Ishikawa (cell line): ENCODE results near the gene KLF9.

ENCODE experiments used
- CEBPB ChIP-seq: IDR thresholded peaks from 2 replicates; pipeline ENCODE4 v1.6.1; 2012
- CREB1 ChIP-seq: IDR thresholded peaks from 2 replicates; pipeline ENCODE4 v1.6.1; 2012; ENCODE audit warnings: low read depth
- EGR1 ChIP-seq: IDR thresholded peaks from 2 replicates; pipeline ENCODE4 v1.6.1; 2012
- EP300 ChIP-seq: IDR thresholded peaks from 2 replicates; pipeline ENCODE4 v1.6.1; 2012; ENCODE audit warnings: borderline replicate concordance
- FOXM1 ChIP-seq: IDR thresholded peaks from 2 replicates; pipeline ENCODE4 v1.6.1; 2012; ENCODE audit warnings: low read depth, borderline replicate concordance
- MAX ChIP-seq: IDR thresholded peaks from 2 replicates; pipeline ENCODE4 v1.6.1; 2012
- NFIC ChIP-seq: IDR thresholded peaks from 2 replicates; pipeline ENCODE4 v1.6.1; 2012
- RAD21 ChIP-seq: IDR thresholded peaks from 2 replicates; pipeline ENCODE4 v1.6.1; 2012; ENCODE audit warnings: low read depth
- REST ChIP-seq: IDR thresholded peaks from 2 replicates; pipeline ENCODE4 v1.6.1; 2012; ENCODE audit warnings: low read depth, mild to moderate bottlenecking
- TAF1 ChIP-seq: IDR thresholded peaks from 2 replicates; pipeline ENCODE4 v1.6.1; 2012; ENCODE audit warnings: low read depth, mild to moderate bottlenecking
- TCF12 ChIP-seq: IDR thresholded peaks from 2 replicates; pipeline ENCODE4 v1.6.1; 2012; ENCODE audit warnings: low read depth
- TEAD4 ChIP-seq: IDR thresholded peaks from 2 replicates; pipeline ENCODE4 v1.6.1; 2012
- YY1 ChIP-seq: IDR thresholded peaks from 2 replicates; pipeline ENCODE4 v1.6.1; 2012; ENCODE audit warnings: low read depth
- ZBTB7A ChIP-seq: IDR thresholded peaks from 2 replicates; pipeline ENCODE4 v1.6.1; 2012; ENCODE audit warnings: low read depth
- TF ChIP-seq, protein P1 (sequence below): IDR thresholded peaks from 2 replicates; pipeline ENCODE4 v1.6.1; 2012

The KLF9 gene

DNA sequence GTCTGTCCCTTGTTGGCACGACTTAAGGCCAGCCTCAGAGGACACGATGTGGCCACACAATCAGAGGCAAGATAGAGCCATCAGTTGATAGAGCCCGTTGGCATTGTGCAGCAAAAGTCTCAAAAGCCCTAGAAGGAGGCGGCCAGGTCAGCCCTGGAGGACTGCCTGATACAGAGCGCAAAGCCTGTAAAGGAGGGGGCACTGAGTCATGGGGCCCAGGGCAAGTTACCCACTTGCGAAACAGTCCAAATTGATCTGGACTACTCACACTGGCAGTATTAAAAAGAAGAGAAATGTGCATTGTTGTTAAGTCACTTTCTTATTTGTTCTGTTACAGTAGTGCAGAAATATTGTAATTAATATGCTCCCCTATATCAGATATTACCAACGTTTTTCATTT, 51.5 kb downstream of the KLF9 start:
- TF ChIP-seq TCF12: no peak
- TF ChIP-seq EP300: no peak
- no peak for TF ChIP-seq ZBTB7A
- no peak for TF ChIP-seq REST
- TF ChIP-seq FOXM1: no peak
- no peak for TF ChIP-seq CEBPB
- no peak for TF ChIP-seq YY1
- no peak for TF ChIP-seq TEAD4

GRCh38 chr9:70355801-70356200, 58.7 kb downstream of the KLF9 start:
- TF ChIP-seq RAD21 (no peak), FOXM1 (no peak), TAF1 (no peak), CREB1 (no peak), REST (no peak), ZBTB7A (no peak), MAX (no peak), TCF12 (no peak), CEBPB (no peak), NFIC (no peak)
- TF ChIP-seq, protein P1, sequence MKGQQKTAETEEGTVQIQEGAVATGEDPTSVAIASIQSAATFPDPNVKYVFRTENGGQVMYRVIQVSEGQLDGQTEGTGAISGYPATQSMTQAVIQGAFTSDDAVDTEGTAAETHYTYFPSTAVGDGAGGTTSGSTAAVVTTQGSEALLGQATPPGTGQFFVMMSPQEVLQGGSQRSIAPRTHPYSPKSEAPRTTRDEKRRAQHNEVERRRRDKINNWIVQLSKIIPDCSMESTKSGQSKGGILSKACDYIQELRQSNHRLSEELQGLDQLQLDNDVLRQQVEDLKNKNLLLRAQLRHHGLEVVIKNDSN: no peak

DNA sequence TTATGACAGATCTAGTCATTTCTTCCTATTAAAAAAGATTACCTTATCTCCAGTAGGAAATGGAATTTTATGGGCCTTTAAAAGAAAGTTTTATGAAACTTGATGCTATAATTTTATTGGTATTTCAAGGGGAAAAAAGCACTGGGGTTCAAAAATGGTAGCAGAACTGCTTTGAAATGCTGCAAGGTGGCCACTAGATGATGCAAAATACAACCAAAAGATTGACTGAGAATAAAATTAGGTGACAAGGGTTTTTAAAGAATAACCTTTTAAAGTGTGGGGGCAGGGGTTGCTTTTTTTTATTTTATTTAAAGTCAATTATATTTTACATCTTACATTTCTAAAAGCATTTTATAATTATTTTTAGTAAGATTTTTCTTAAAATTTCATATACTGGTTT, 61.7 kb downstream of the KLF9 start:
- no peak for TF ChIP-seq TEAD4

- no peak for TF ChIP-seq MAX
- TF ChIP-seq RAD21: no peak
- TF ChIP-seq YY1: no peak
- no peak for TF ChIP-seq TEAD4
- no peak for TF ChIP-seq TAF1
- TF ChIP-seq ZBTB7A: no peak
- TF ChIP-seq FOXM1: no peak
- no peak for TF ChIP-seq CREB1
- no peak for TF ChIP-seq EP300
- no peak for TF ChIP-seq NFIC
- no peak for TF ChIP-seq EGR1
- no peak for TF ChIP-seq TCF12
- TF ChIP-seq, protein P1: no peak
- no peak for TF ChIP-seq CEBPB
- TF ChIP-seq REST: no peak
These were observed 62.1 kb downstream of the KLF9 start for GRCh38 chr9:70352356-70352755.

DNA sequence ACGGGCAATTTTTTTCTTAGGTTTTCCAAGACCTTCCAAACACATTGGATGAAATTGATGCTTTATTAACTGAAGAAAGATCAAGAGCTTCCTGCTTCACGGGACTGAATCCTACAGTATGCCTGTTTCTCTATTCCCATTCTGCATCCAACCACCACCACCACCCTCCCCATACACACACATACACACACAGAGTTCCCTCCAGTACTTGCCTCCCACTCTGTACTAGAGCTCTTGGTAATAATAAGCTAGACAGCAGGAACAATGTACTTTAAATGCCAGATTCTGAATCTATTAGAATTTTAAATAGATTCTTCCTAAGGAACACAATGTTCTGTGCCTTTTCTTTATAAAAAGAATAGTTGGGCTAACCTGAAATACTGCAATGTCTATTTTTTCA, 67.4 kb downstream of the KLF9 start:
- no peak for TF ChIP-seq FOXM1
- TF ChIP-seq CREB1: no peak
- TF ChIP-seq EGR1: no peak

DNA sequence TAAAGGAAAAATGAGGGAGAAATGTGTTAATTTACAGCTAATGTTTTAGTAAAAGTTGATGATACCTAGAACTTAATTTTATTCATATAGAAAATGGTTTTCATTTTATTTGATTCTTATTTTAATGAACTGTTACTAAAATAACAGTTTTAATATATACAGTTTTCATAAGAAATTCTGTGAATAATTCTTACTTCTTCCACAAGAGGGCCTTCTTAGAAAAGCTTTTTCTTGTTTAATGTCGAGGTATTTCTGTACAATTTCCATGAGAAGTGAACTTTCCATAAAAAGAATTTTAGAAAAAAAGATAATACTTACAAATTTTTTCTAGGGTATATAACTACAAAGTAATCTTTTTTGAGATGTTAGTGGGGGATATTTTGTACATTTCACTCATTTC, 73.9 kb downstream of the KLF9 start:
- TF ChIP-seq REST (no peak), RAD21 (peak; percentile 39)
